ENCODE results near the gene PRB2. TPM values are rescaled to one million over a fixed set of nuclear protein-coding genes. Genes with fewer than 3 reads are reported as not detected.
"Not testable (repeated sequence)": the region's sequence is repeated elsewhere in the genome, so short reads cannot be mapped to it uniquely, and the experiment has no call there.

PRB2 gene
- total and polyA plus RNA-seq, 12 donors: not detected

DNA sequence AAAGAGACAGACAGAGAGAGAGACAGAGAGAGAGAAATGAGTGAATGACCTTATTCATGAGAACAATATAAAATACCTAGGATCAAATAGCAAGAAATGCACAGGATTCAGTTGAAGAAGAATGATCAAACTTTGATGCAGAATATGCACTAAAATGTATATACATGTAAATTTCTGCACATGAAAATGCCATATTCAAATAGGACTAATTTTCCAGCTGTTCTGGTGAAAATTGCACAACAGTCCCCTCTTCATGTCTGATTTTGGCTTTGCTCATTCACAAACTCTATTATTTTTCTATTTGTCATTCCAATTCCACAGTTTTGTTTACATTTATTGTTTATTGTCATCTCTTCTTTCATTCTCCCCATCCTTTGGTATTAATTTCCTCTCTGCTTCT lies 34.2 kb downstream of the PRB2 start:
- no peak overlapping the region for H3K4me3 ChIP-seq
- DNase-seq: no peak
- no peaks in the 10 kb centered on the region for H3K36me3 ChIP-seq (replicated peaks in 1 of 2)
- H3K9me3 ChIP-seq (replicated peaks in 1 of 3): no peaks in the 10 kb centered on the region
- intact Hi-C loops (cut with DNase I): no loop called here
- TF ChIP-seq POLR2A (IDR thresholded peaks at IDR 0.05) (no peak), CTCF (IDR thresholded peaks at IDR 0.05) (no peak)
- H3K4me1 ChIP-seq (replicated peaks in 1 of 2): no peaks in the 10 kb centered on the region
- H3K27ac ChIP-seq: no peak overlapping the region
- H3K27me3 ChIP-seq: no peaks in the 10 kb centered on the region

- DNase-seq; H3K4me3 ChIP-seq; H3K27ac ChIP-seq; intact Hi-C loops (cut with DNase I); H3K9me3 ChIP-seq (replicated peaks in 1 of 3); H3K36me3 ChIP-seq (replicated peaks in 1 of 2); H3K27me3 ChIP-seq; H3K4me1 ChIP-seq (replicated peaks in 1 of 2): not testable (repeated sequence)
- WGBS, 4 donors: 79 to 89% (median 85%) methylated on average over 1 of the region's 1 CpG
Observed at GRCh38 chr12:11360205-11360883, 35.0 kb downstream of the PRB2 start.

GRCh38 chr12:11351736-11352135 lies 43.6 kb downstream of the PRB2 start:
- H3K27ac ChIP-seq; intact Hi-C loops (cut with DNase I); H3K9me3 ChIP-seq (replicated peaks in 1 of 3); H3K4me3 ChIP-seq; H3K36me3 ChIP-seq (replicated peaks in 1 of 2); H3K4me1 ChIP-seq (replicated peaks in 1 of 2); H3K27me3 ChIP-seq; DNase-seq: not testable (repeated sequence)
- WGBS, 4 donors: 80 to 87% (median 83%) methylated on average over 1 to 2 of the region's 2 CpGs

GRCh38 chr12:11348439-11348838 lies 46.9 kb downstream of the PRB2 start:
- no peaks in the 10 kb centered on the region for H3K27me3 ChIP-seq
- H3K36me3 ChIP-seq (replicated peaks in 1 of 2): no peaks in the 10 kb centered on the region
- TF ChIP-seq POLR2A (IDR thresholded peaks at IDR 0.05): no peak
- no peak for TF ChIP-seq CTCF (IDR thresholded peaks at IDR 0.05)
- no peak overlapping the region for H3K27ac ChIP-seq
- H3K4me3 ChIP-seq: no peak overlapping the region
- no peaks in the 10 kb centered on the region for H3K4me1 ChIP-seq (replicated peaks in 1 of 2)
- H3K9me3 ChIP-seq (replicated peaks in 1 of 3): no peaks in the 10 kb centered on the region
- intact Hi-C loops (cut with DNase I): no loop called here
- WGBS, 4 donors: 84 to 95% (median 88%) methylated on average over 9 of the region's 9 CpGs
- DNase-seq: no peak

DNA sequence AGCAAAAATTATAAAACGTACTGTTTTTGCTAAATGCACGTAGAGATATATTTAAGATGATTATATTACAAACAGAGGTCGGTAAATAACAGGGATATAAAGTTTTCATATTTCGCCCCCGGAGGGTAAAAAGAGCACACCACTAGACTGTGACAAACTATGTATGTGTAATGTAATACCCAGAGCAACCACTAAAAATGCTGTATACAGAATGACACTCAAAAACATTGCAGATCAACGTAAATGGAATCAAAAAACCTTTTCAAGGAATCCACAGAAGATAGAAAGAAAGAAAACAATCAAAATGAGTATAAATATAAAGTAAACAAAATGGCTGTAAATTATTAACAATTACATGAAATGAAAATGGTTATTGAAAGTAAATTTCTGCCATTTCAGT lies 47.6 kb downstream of the PRB2 start:
- no peak overlapping the region for H3K4me3 ChIP-seq
- H3K36me3 ChIP-seq (replicated peaks in 1 of 2): no peaks in the 10 kb centered on the region
- H3K27ac ChIP-seq: no peak overlapping the region
- DNase-seq: no peak
- no peaks in the 10 kb centered on the region for H3K4me1 ChIP-seq (replicated peaks in 1 of 2)
- 77 to 85% (median 82%) methylated on average over 6 of the region's 6 CpGs for WGBS, 4 donors
- H3K9me3 ChIP-seq (replicated peaks in 1 of 3): no peaks in the 10 kb centered on the region
- H3K27me3 ChIP-seq: no peaks in the 10 kb centered on the region
- no peak for TF ChIP-seq POLR2A (IDR thresholded peaks at IDR 0.05)
- TF ChIP-seq CTCF (IDR thresholded peaks at IDR 0.05): peak in 1 of 6 experiments; percentile 20
- intact Hi-C loops (cut with DNase I): no loop called here

Measured in adrenal gland (tissue), 12 donors.